MCF 10A (cell line): Measurements from ENCODE around the gene ORC3. TPM values are rescaled to one million over a fixed set of nuclear protein-coding genes. Genes with fewer than 3 reads are reported as not detected.

Source experiments
- BruUV-seq: library from RNA; stranded (reverse); fragments of 400-500 nt; replicated peaks from 2 replicates; lab custom pipeline; 2021; lab: Mats Ljungman, UMichigan
- CTCF ChIA-PET: fragments of 300-600 bp; sonication (Branson Sonifier 250); formaldehyde crosslinking; extraction: SDS; loops from one replicate; lab custom pipeline; 2021; ENCODE audit warnings: antibody characterized with exemption, inconsistent platforms; lab: Yijun Ruan, JAX
- POLR2A ChIA-PET: fragments of 300-600, 350-650 bp; sonication (Branson Sonifier 250); formaldehyde crosslinking; extraction: SDS; loops from one replicate; lab custom pipeline; 2020; ENCODE audit warnings: antibody characterized with exemption, inconsistent platforms; lab: Yijun Ruan, JAX
- DNase-seq: peaks from one replicate; pipeline ENCODE4 v3.0.0-alpha.2; 2018; ENCODE audit not compliant: unreplicated experiment
- H3K27ac Mint-ChIP-seq: one replicate; pipeline ENCODE4 v1.8.0; 2022; ENCODE audit warnings: mild to moderate bottlenecking, low read depth, mixed read lengths; ENCODE audit not compliant: unreplicated experiment
- H3K27me3 Mint-ChIP-seq: one replicate; pipeline ENCODE4 v1.8.0; 2022; ENCODE audit warnings: mixed read lengths; ENCODE audit not compliant: insufficient read depth, unreplicated experiment
- H3K36me3 Mint-ChIP-seq: one replicate; pipeline ENCODE4 v1.8.0; 2022; ENCODE audit warnings: mild to moderate bottlenecking, moderate library complexity, mixed read lengths; ENCODE audit not compliant: insufficient read depth, unreplicated experiment
- H3K4me1 Mint-ChIP-seq: one replicate; pipeline ENCODE4 v1.8.0; 2022; ENCODE audit warnings: mixed read lengths; ENCODE audit not compliant: insufficient read depth, unreplicated experiment
- H3K4me3 Mint-ChIP-seq: one replicate; pipeline ENCODE4 v1.8.0; 2022; ENCODE audit warnings: mild to moderate bottlenecking, moderate library complexity, mixed read lengths; ENCODE audit not compliant: unreplicated experiment
- H3K9me3 Mint-ChIP-seq: one replicate; pipeline ENCODE4 v1.8.0; 2022; ENCODE audit warnings: mixed read lengths; ENCODE audit not compliant: unreplicated experiment
- CTCF ChIP-seq: fragments of 200-600 bp; IDR thresholded peaks from one replicate; pipeline ENCODE4 v1.8.0; 2022; ENCODE audit warnings: antibody characterized with exemption, mild to moderate bottlenecking; ENCODE audit not compliant: unreplicated experiment
- intact Hi-C: fragments of 100-400 bp; cut with micrococcal nuclease; formaldehyde crosslinking; loops from 2 replicates; pipeline ENCODE4 v1.14.1; 2022
- total RNA-seq: library from RNA; stranded (reverse); gene quantifications from 2 replicates; pipeline ENCODE4 v1.2.3, GENCODE V29; 2022

Gene ORC3
- total RNA-seq, 1 experiment from 2014 or later = 21.1 TPM

- intact Hi-C loops = no loop called here
- POLR2A ChIA-PET = no interaction called here
- TF ChIP-seq CTCF = no peak
- Mint-ChIP-seq H3K4me1 (no peaks in the 10 kb centered on the region), H3K4me3 (no peak overlapping the region), H3K9me3 (no peaks in the 10 kb centered on the region), H3K27ac (no peak overlapping the region), H3K27me3 (no peaks in the 10 kb centered on the region), H3K36me3 (no peaks in the 10 kb centered on the region)
- DNase-seq = no peak
- CTCF ChIA-PET = interaction anchor here (0.6 kb wide), 1 partner anchor 489 kb away, joined by 3 read pairs; no protein-coding TSS in a partner anchor
- BruUV-seq = no TSS peak
Measured at GRCh38 chr6:87628424-87628823, 38.5 kb downstream of the ORC3 start.

GRCh38 chr6:87628881-87629280 is 38.9 kb downstream of the ORC3 start:
- no peaks in the 10 kb centered on the region for H3K27me3 Mint-ChIP-seq
- no peak overlapping the region for H3K4me3 Mint-ChIP-seq
- no peaks in the 10 kb centered on the region for H3K4me1 Mint-ChIP-seq
- intact Hi-C loops = no loop called here
- ChIA-PET CTCF (interaction anchor here (0.6 kb wide), 1 partner anchor 490 kb away, joined by 3 read pairs; no protein-coding TSS in a partner anchor), POLR2A (no interaction called here)
- TF ChIP-seq CTCF = no peak
- no peak for DNase-seq
- H3K36me3 Mint-ChIP-seq = no peaks in the 10 kb centered on the region
- H3K27ac Mint-ChIP-seq = no peak overlapping the region
- H3K9me3 Mint-ChIP-seq = no peaks in the 10 kb centered on the region
- BruUV-seq = no TSS peak

GRCh38 chr6:87630746-87631145 is 40.8 kb downstream of the ORC3 start:
- Mint-ChIP-seq H3K4me3 (no peak overlapping the region), H3K4me1 (no peaks in the 10 kb centered on the region), H3K9me3 (no peaks in the 10 kb centered on the region), H3K27me3 (no peaks in the 10 kb centered on the region), H3K27ac (no peak overlapping the region), H3K36me3 (peaks cover 7% of the 10 kb centered on the region)
- no peak for DNase-seq
- CTCF ChIA-PET = interaction anchor here (0.7 kb wide), 1 partner anchor 13 kb away, joined by 3 read pairs; no protein-coding TSS in a partner anchor
- TF ChIP-seq CTCF = no peak
- BruUV-seq = no TSS peak
- POLR2A ChIA-PET = interaction anchor here (1.1 kb wide), 1 partner anchor 51 kb away, joined by 3 read pairs; no protein-coding TSS in a partner anchor
- intact Hi-C loops = no loop called here

GRCh38 chr6:87633851-87634250 is 43.9 kb downstream of the ORC3 start:
- no peak overlapping the region for H3K4me3 Mint-ChIP-seq
- no peak overlapping the region for H3K27ac Mint-ChIP-seq
- H3K9me3 Mint-ChIP-seq = no peaks in the 10 kb centered on the region
- no TSS peak for BruUV-seq
- TF ChIP-seq CTCF = no peak
- H3K27me3 Mint-ChIP-seq = no peaks in the 10 kb centered on the region
- H3K36me3 Mint-ChIP-seq = peaks cover 24% of the 10 kb centered on the region
- DNase-seq = no peak
- ChIA-PET CTCF (no interaction called here), POLR2A (no interaction called here)
- intact Hi-C loops = no loop called here
- no peaks in the 10 kb centered on the region for H3K4me1 Mint-ChIP-seq
